Measurements from ENCODE around the gene RFC2. TPM values are rescaled to one million over a fixed set of nuclear protein-coding genes. Genes with fewer than 3 reads are reported as not detected.
A peak's percentile ranks its signal among the peaks of the same experiment; 100 is the strongest.
"Not testable (repeated sequence)": the region's sequence is repeated elsewhere in the genome, so short reads cannot be mapped to it uniquely, and the experiment has no call there.

The RFC2 gene
- total and polyA plus RNA-seq, 5 donors: 8.9 to 11.5 (median 9.1) TPM

- Histone ChIP-seq H3K4me3 (ENCODE audit: low read length) (no peak overlapping the region), H3K27me3 (ENCODE audit: control insufficient read depth, insufficient read depth) (no peaks in the 10 kb centered on the region), H3K9me3 (ENCODE audit: control insufficient read depth, low read length) (no peaks in the 10 kb centered on the region), H3K4me1 (ENCODE audit: control insufficient read depth, insufficient read depth, low read length) (no peaks in the 10 kb centered on the region), H3K27ac (ENCODE audit: low read length) (no peak overlapping the region)
- WGBS: 86% methylated on average over 20 of the region's 20 CpGs
- ATAC-seq (no peak), DNase-seq (no peak)
- intact Hi-C loops (cut with DNase I): no loop called here
Observed at GRCh38 chr7:74262639-74263398, 8.6 kb upstream of the RFC2 start.

- no peak for ATAC-seq
Observed at GRCh38 chr7:74258639-74259038, 4.4 kb upstream of the RFC2 start.

GRCh38 chr7:74256491-74257408 lies 2.6 kb upstream of the RFC2 start:
- 75% methylated on average over 12 of the region's 12 CpGs for WGBS
- no peak for ATAC-seq
- intact Hi-C loops (cut with DNase I): no loop called here

More at GRCh38 chr7:74258639-74259038, 4.4 kb upstream of the RFC2 start:
- H3K4me3 ChIP-seq (ENCODE audit: low read length): no peak overlapping the region
- DNase-seq: no peak
- peaks cover 2% of the 10 kb centered on the region for H3K4me1 ChIP-seq (ENCODE audit: control insufficient read depth, insufficient read depth, low read length)
- no peak overlapping the region for H3K27ac ChIP-seq (ENCODE audit: low read length)
- no peaks in the 10 kb centered on the region for H3K27me3 ChIP-seq (ENCODE audit: control insufficient read depth, insufficient read depth)
- intact Hi-C loops (cut with DNase I): no loop called here
- no peaks in the 10 kb centered on the region for H3K9me3 ChIP-seq (ENCODE audit: control insufficient read depth, low read length)
- WGBS: 85% methylated on average over 9 of the region's 9 CpGs

GRCh38 chr7:74255461-74255860 lies 1.3 kb upstream of the RFC2 start:
- H3K4me3 ChIP-seq (ENCODE audit: low read length); H3K27ac ChIP-seq (ENCODE audit: low read length); H3K4me1 ChIP-seq (ENCODE audit: control insufficient read depth, insufficient read depth, low read length); DNase-seq; H3K27me3 ChIP-seq (ENCODE audit: control insufficient read depth, insufficient read depth); ATAC-seq; intact Hi-C loops (cut with DNase I); H3K9me3 ChIP-seq (ENCODE audit: control insufficient read depth, low read length): not testable (repeated sequence)
- WGBS: 91% methylated on average over 6 of the region's 6 CpGs

More at GRCh38 chr7:74256491-74257408, 2.6 kb upstream of the RFC2 start:
- peak in 1 of 3 donors; percentile 44 for DNase-seq
- Histone ChIP-seq H3K27ac (ENCODE audit: low read length) (no peak overlapping the region), H3K4me1 (ENCODE audit: control insufficient read depth, insufficient read depth, low read length) (peaks cover 2% of the 10 kb centered on the region), H3K9me3 (ENCODE audit: control insufficient read depth, low read length) (no peaks in the 10 kb centered on the region), H3K27me3 (ENCODE audit: control insufficient read depth, insufficient read depth) (no peaks in the 10 kb centered on the region), H3K4me3 (ENCODE audit: low read length) (no peak overlapping the region)

- ATAC-seq: no peak
Observed at GRCh38 chr7:74254858-74255379, 720 bp upstream of the RFC2 start.

GRCh38 chr7:74253835-74254128 lies 417 bp downstream of the RFC2 start:
- H3K27me3 ChIP-seq (ENCODE audit: control insufficient read depth, insufficient read depth): no peaks in the 10 kb centered on the region
- WGBS: 2% methylated on average over 10 of the region's 10 CpGs
- ATAC-seq (peak in 1 of 2 donors; percentile 17), DNase-seq (no peak)
- peaks cover 2% of the 10 kb centered on the region for H3K4me1 ChIP-seq (ENCODE audit: control insufficient read depth, insufficient read depth, low read length)
- no peak overlapping the region for H3K27ac ChIP-seq (ENCODE audit: low read length)
- intact Hi-C loops (cut with DNase I): no loop called here
- H3K9me3 ChIP-seq (ENCODE audit: control insufficient read depth, low read length): no peaks in the 10 kb centered on the region
- peak overlapping the region; percentile 69 for H3K4me3 ChIP-seq (ENCODE audit: low read length)

More at GRCh38 chr7:74254858-74255379, 720 bp upstream of the RFC2 start:
- Histone ChIP-seq H3K4me3 (ENCODE audit: low read length) (peak overlapping the region; percentile 69), H3K9me3 (ENCODE audit: control insufficient read depth, low read length) (no peaks in the 10 kb centered on the region), H3K4me1 (ENCODE audit: control insufficient read depth, insufficient read depth, low read length) (peaks cover 2% of the 10 kb centered on the region), H3K27me3 (ENCODE audit: control insufficient read depth, insufficient read depth) (no peaks in the 10 kb centered on the region), H3K27ac (ENCODE audit: low read length) (peak overlapping the region; percentile 65)
- intact Hi-C loops (cut with DNase I): no loop called here
- DNase-seq: no peak
- WGBS: 18% methylated on average over 20 of the region's 20 CpGs

GRCh38 chr7:74253331-74253730 lies 868 bp downstream of the RFC2 start:
- Histone ChIP-seq H3K27me3 (ENCODE audit: control insufficient read depth, insufficient read depth) (no peaks in the 10 kb centered on the region), H3K9me3 (ENCODE audit: control insufficient read depth, low read length) (no peaks in the 10 kb centered on the region), H3K27ac (ENCODE audit: low read length) (no peak overlapping the region), H3K4me1 (ENCODE audit: control insufficient read depth, insufficient read depth, low read length) (peaks cover 2% of the 10 kb centered on the region), H3K4me3 (ENCODE audit: low read length) (no peak overlapping the region)
- intact Hi-C loops (cut with DNase I): no loop called here
- no peak for ATAC-seq
- 79% methylated on average over 7 of the region's 7 CpGs for WGBS
- DNase-seq: no peak

- no peak overlapping the region for H3K4me3 ChIP-seq (ENCODE audit: low read length)
- DNase-seq (no peak), ATAC-seq (no peak)
- no peaks in the 10 kb centered on the region for H3K27me3 ChIP-seq (ENCODE audit: control insufficient read depth, insufficient read depth)
- WGBS: 86% methylated on average over 5 of the region's 5 CpGs
- no peak overlapping the region for H3K27ac ChIP-seq (ENCODE audit: low read length)
- H3K9me3 ChIP-seq (ENCODE audit: control insufficient read depth, low read length): no peaks in the 10 kb centered on the region
- intact Hi-C loops (cut with DNase I): no loop called here
- H3K4me1 ChIP-seq (ENCODE audit: control insufficient read depth, insufficient read depth, low read length): peaks cover 2% of the 10 kb centered on the region
Observed at GRCh38 chr7:74252893-74253292, 1.3 kb downstream of the RFC2 start.

GRCh38 chr7:74249058-74249457 lies 5.1 kb downstream of the RFC2 start:
- H3K4me3 ChIP-seq (ENCODE audit: low read length); H3K27ac ChIP-seq (ENCODE audit: low read length); intact Hi-C loops (cut with DNase I); H3K4me1 ChIP-seq (ENCODE audit: control insufficient read depth, insufficient read depth, low read length); ATAC-seq; DNase-seq; H3K27me3 ChIP-seq (ENCODE audit: control insufficient read depth, insufficient read depth); H3K9me3 ChIP-seq (ENCODE audit: control insufficient read depth, low read length): not testable (repeated sequence)
- WGBS: 96% methylated on average over 10 of the region's 10 CpGs

- intact Hi-C loops (cut with DNase I): no loop called here
- H3K9me3 ChIP-seq (ENCODE audit: control insufficient read depth, low read length): no peaks in the 10 kb centered on the region
- no peak overlapping the region for H3K4me3 ChIP-seq (ENCODE audit: low read length)
- no peaks in the 10 kb centered on the region for H3K27me3 ChIP-seq (ENCODE audit: control insufficient read depth, insufficient read depth)
- no peak overlapping the region for H3K27ac ChIP-seq (ENCODE audit: low read length)
- ATAC-seq (no peak), DNase-seq (no peak)
- 94% methylated on average over 6 of the region's 6 CpGs for WGBS
- no peaks in the 10 kb centered on the region for H3K4me1 ChIP-seq (ENCODE audit: control insufficient read depth, insufficient read depth, low read length)
Observed at GRCh38 chr7:74248156-74248555, 6.0 kb downstream of the RFC2 start.

GRCh38 chr7:74246497-74246896 lies 7.7 kb downstream of the RFC2 start:
- WGBS: 73% methylated on average over 4 of the region's 4 CpGs
- no peak overlapping the region for H3K27ac ChIP-seq (ENCODE audit: low read length)
- H3K4me3 ChIP-seq (ENCODE audit: low read length): no peak overlapping the region
- no peaks in the 10 kb centered on the region for H3K4me1 ChIP-seq (ENCODE audit: control insufficient read depth, insufficient read depth, low read length)
- DNase-seq: no peak
- no peaks in the 10 kb centered on the region for H3K9me3 ChIP-seq (ENCODE audit: control insufficient read depth, low read length)
- no peak for ATAC-seq
- H3K27me3 ChIP-seq (ENCODE audit: control insufficient read depth, insufficient read depth): no peaks in the 10 kb centered on the region
- intact Hi-C loops (cut with DNase I): no loop called here
